SK-N-SH (cell line): ENCODE data around the gene MTA2. TPM values are rescaled to one million over a fixed set of nuclear protein-coding genes. Genes with fewer than 3 reads are reported as not detected.

ENCODE experiments used
- CTCF ChIA-PET: fragments of 300-600, 350-600 bp; formaldehyde crosslinking; extraction: SDS; loops from one replicate; lab custom pipeline; 2021; lab: Yijun Ruan, JAX
- POLR2A ChIA-PET: fragments of 350-600 bp; sonication (Branson Sonifier 250); formaldehyde crosslinking; extraction: SDS; loops from one replicate; lab custom pipeline; 2020; ENCODE audit warnings: antibody characterized with exemption, inconsistent platforms; lab: Yijun Ruan, JAX
- DNase-seq: peaks from one replicate; pipeline ENCODE4 v3.0.0; 2012
- H2AFZ ChIP-seq: fragments of 200-600 bp; sonication (generic); 2 replicates; pipeline ENCODE4 v1.8.1; 2016; ENCODE audit warnings: antibody characterized with exemption, mild to moderate bottlenecking, low read depth
- H3F3A ChIP-seq: fragments of 200-600 bp; sonication (generic); replicated peaks from 2 replicates; pipeline ENCODE3; 2016; ENCODE audit warnings: antibody characterized with exemption, mild to moderate bottlenecking; ENCODE audit not compliant: insufficient read depth
- H3K27ac ChIP-seq, 2 experiments: fragments of 200-500 bp in 1 of 2; fragments of 200-600 bp in 1 of 2; sonication (Bioruptor generic) in 1 of 2; sonication (generic), shearing (Covaris generic) in 1 of 2; 2 replicates each; pipeline versions ENCODE4 v1.5.1 to v1.6.1; 2014 to 2016; ENCODE audit warnings: low read depth in 2 of 2, inconsistent platforms in 1 of 2, low read length in 1 of 2, mild to moderate bottlenecking in 1 of 2, mixed read lengths in 1 of 2
- H3K27me3 ChIP-seq: fragments of 200-600 bp; sonication (generic), shearing (Covaris generic); 2 replicates; pipeline ENCODE4 v1.6.1; 2016; ENCODE audit warnings: mixed run types; ENCODE audit not compliant: insufficient read depth
- H3K36me3 ChIP-seq, 2 experiments: fragments of 200-500 bp in 1 of 2; fragments of 200-600 bp in 1 of 2; sonication (Bioruptor generic) in 1 of 2; sonication (generic) in 1 of 2; replicated peaks in 1 of 2; 2 replicates each; pipeline versions ENCODE3 to v1.5.1; 2014 to 2016; ENCODE audit warnings: low read length in 1 of 2, mild to moderate bottlenecking in 1 of 2; ENCODE audit not compliant: insufficient read depth in 2 of 2, control insufficient read depth in 1 of 2
- H3K4me1 ChIP-seq, 2 experiments: fragments of 200-500 bp in 1 of 2; fragments of 200-600 bp in 1 of 2; sonication (Bioruptor generic) in 1 of 2; sonication (generic), shearing (Covaris generic) in 1 of 2; 2 replicates each; pipeline versions ENCODE4 v1.5.1 to v1.6.1; 2014 to 2016; ENCODE audit warnings: low read depth in 1 of 2, low read length in 1 of 2, mixed run types in 1 of 2; ENCODE audit not compliant: insufficient read depth in 2 of 2, control insufficient read depth in 1 of 2
- H3K4me2 ChIP-seq: fragments of 200-600 bp; sonication (generic), shearing (Covaris generic); 2 replicates; pipeline ENCODE4 v1.6.1; 2017; ENCODE audit warnings: mixed run types
- H3K4me3 ChIP-seq, 2 experiments: fragments of 200-500 bp in 1 of 2; fragments of 200-600 bp in 1 of 2; sonication (Bioruptor generic) in 1 of 2; sonication (generic), shearing (Covaris generic) in 1 of 2; 2 replicates each; pipeline versions ENCODE4 v1.5.1 to v1.8.1; 2014 to 2016; ENCODE audit warnings: low read depth in 2 of 2, inconsistent platforms in 1 of 2, low read length in 1 of 2, mild to moderate bottlenecking in 1 of 2, mixed read lengths in 1 of 2, moderate library complexity in 1 of 2
- H3K79me2 ChIP-seq: fragments of 200-600 bp; sonication (generic); 2 replicates; pipeline ENCODE4 v1.8.1; 2017; ENCODE audit warnings: mild to moderate bottlenecking; ENCODE audit not compliant: insufficient read depth
- H3K9ac ChIP-seq: fragments of 200-600 bp; sonication (generic); 2 replicates; pipeline ENCODE4 v1.6.1; 2017; ENCODE audit warnings: mixed run types
- H3K9me2 ChIP-seq: fragments of 200-600 bp; sonication (generic); 2 replicates; pipeline ENCODE4 v1.6.1; 2017; ENCODE audit warnings: mixed run types
- H3K9me3 ChIP-seq: fragments of 200-600 bp; sonication (generic); 2 replicates; pipeline ENCODE4 v1.6.1; 2017; ENCODE audit warnings: mixed run types, mild to moderate bottlenecking, moderate library complexity
- H4K20me1 ChIP-seq: fragments of 200-600 bp; sonication (generic); 2 replicates; pipeline ENCODE4 v1.6.1; 2017; ENCODE audit warnings: mild to moderate bottlenecking, mixed run types; ENCODE audit not compliant: insufficient read depth
- CHD2 ChIP-seq: fragments of 150-350 bp; IDR thresholded peaks from 2 replicates; pipeline ENCODE4 v1.6.1; 2018; ENCODE audit warnings: low read length; ENCODE audit not compliant: partially characterized antibody
- CTCF ChIP-seq: fragments of 200-600 bp; sonication (generic); IDR thresholded peaks from 2 replicates; pipeline ENCODE4 v1.6.1; 2017; ENCODE audit warnings: antibody characterized with exemption, mild to moderate bottlenecking, moderate library complexity
- EP300 ChIP-seq, 2 experiments: IDR thresholded peaks; 2 replicates each; pipeline versions ENCODE4 v1.4.0 to v1.6.1; 2012; ENCODE audit warnings: borderline replicate concordance in 1 of 2, low read depth in 1 of 2, low read length in 1 of 2
- EZH2phosphoT487 ChIP-seq: fragments of 200-600 bp; sonication (generic); IDR thresholded peaks from 2 replicates; pipeline ENCODE4 v1.6.1; 2017; ENCODE audit warnings: low read depth, mixed run types, mild to moderate bottlenecking, antibody characterized with exemption, moderate library complexity, borderline replicate concordance
- FOSL2 ChIP-seq: IDR thresholded peaks from 2 replicates; pipeline ENCODE4 v1.4.0; 2012; ENCODE audit warnings: low read depth, mild to moderate bottlenecking, moderate library complexity, borderline replicate concordance
- FOXJ3 ChIP-seq: sonication (generic); formaldehyde crosslinking; IDR thresholded peaks from 2 replicates; pipeline ENCODE4 v1.5.1; 2020; ENCODE audit warnings: mild to moderate bottlenecking, missing genetic modification reagents
- FOXM1 ChIP-seq: IDR thresholded peaks from 2 replicates; pipeline ENCODE4 v1.4.0; 2012; ENCODE audit warnings: low read depth, mild to moderate bottlenecking
- GABPA ChIP-seq: IDR thresholded peaks from 2 replicates; pipeline ENCODE4 v1.4.0; 2012; ENCODE audit warnings: low read depth, mild to moderate bottlenecking
- GATA2 ChIP-seq: sonication (generic); formaldehyde crosslinking; IDR thresholded peaks from 2 replicates; pipeline ENCODE4 v1.5.0; 2020; ENCODE audit warnings: mild to moderate bottlenecking, missing genetic modification reagents
- IRF3 ChIP-seq: fragments of 150-350 bp; IDR thresholded peaks from 2 replicates; pipeline ENCODE4 v1.6.1; 2016; ENCODE audit warnings: mild to moderate bottlenecking, low read depth, low read length
- JUND ChIP-seq: IDR thresholded peaks from 2 replicates; pipeline ENCODE4 v1.4.0; 2012
- MAX ChIP-seq: IDR thresholded peaks from 2 replicates; pipeline ENCODE4 v1.4.0; 2012; ENCODE audit warnings: low read depth
- MXI1 ChIP-seq: IDR thresholded peaks from 2 replicates; pipeline ENCODE4 v1.6.1; 2012; ENCODE audit warnings: mild to moderate bottlenecking, low read depth, low read length, improper control_type of control experiment
- NFIC ChIP-seq: IDR thresholded peaks from 2 replicates; pipeline ENCODE4 v1.4.0; 2012; ENCODE audit warnings: borderline replicate concordance
- NRF1 ChIP-seq: IDR thresholded peaks from 2 replicates; pipeline ENCODE4 v1.6.1; 2012; ENCODE audit warnings: low read depth, mild to moderate bottlenecking, low read length
- POLR2AphosphoS5 ChIP-seq: IDR thresholded peaks from 2 replicates; pipeline ENCODE4 v1.6.1; 2012; ENCODE audit warnings: low read depth, low read length
- RAD21 ChIP-seq: IDR thresholded peaks from 2 replicates; pipeline ENCODE4 v1.6.1; 2012; ENCODE audit warnings: mild to moderate bottlenecking, low read length
- RCOR1 ChIP-seq: fragments of 150-350 bp; IDR thresholded peaks from 2 replicates; pipeline ENCODE4 v1.6.1; 2017; ENCODE audit warnings: antibody characterized with exemption, low read length
- REST ChIP-seq: IDR thresholded peaks from 2 replicates; pipeline ENCODE4 v1.6.1; 2012; ENCODE audit warnings: mild to moderate bottlenecking, low read depth, low read length, moderate library complexity
- RXRA ChIP-seq: IDR thresholded peaks from 2 replicates; pipeline ENCODE4 v1.4.0; 2012; ENCODE audit warnings: low read depth, mild to moderate bottlenecking, borderline replicate concordance
- USF2 ChIP-seq: fragments of 150-350 bp; IDR thresholded peaks from 2 replicates; pipeline ENCODE4 v1.6.1; 2017; ENCODE audit warnings: antibody characterized with exemption, low read length, low read depth, borderline replicate concordance
- YY1 ChIP-seq: IDR thresholded peaks from 2 replicates; pipeline ENCODE4 v1.4.0; 2012; ENCODE audit warnings: low read depth, mild to moderate bottlenecking
- WGBS: methylation state at CpG from one replicate; pipeline ENCODE4 v1.1.6; 2017; ENCODE audit warnings: low lambda C conversion rate; 5-methylcytosine and 5-hydroxymethylcytosine counted together
- polyA plus RNA-seq, 3 experiments: library from polyadenylated mRNA; depleted of rRNA; stranded (reverse); fragments of >200 nt; gene quantifications; 2 replicates each; pipeline ENCODE4 v1.2.3, GENCODE V29; 2012

The MTA2 gene
- polyA plus RNA-seq, 1 of the 3 experiments (the other 2 are of a cell fraction), result 18.4 TPM

GRCh38 chr11:62591448-62592145, 10.1 kb downstream of the MTA2 start, which contains the start of gene TUT1:
TSS of gene TUT1 (minus strand) at chr11:62591523. CDS start at chr11:62591485, 38 bp downstream.
- H3K4me3 ChIP-seq, result peak within 1 kb of the TSS; percentile 77 to 78
- H3K9me3 ChIP-seq, result no peaks in the 10 kb centered on the region
- peak within 1 kb of the TSS; percentile 88 for H3K4me2 ChIP-seq
- H3K4me1 ChIP-seq, result peaks cover 13 to 17% of the 10 kb centered on the region in 2 experiments; a peak in 3 of 4 replicates
- no peaks in the 10 kb centered on the region for H3K27me3 ChIP-seq
- DNase-seq, result peak; percentile 83
- H3K27ac ChIP-seq, result peak within 1 kb of the TSS; percentile 86 to 94
- WGBS, result 1% methylated on average over 38 of the region's 58 CpGs
- no peaks in the 10 kb centered on the region for H3K9me2 ChIP-seq
- peaks cover 35 to 43% of the 10 kb centered on the region in 2 experiments for H3K36me3 ChIP-seq
- H3K79me2 ChIP-seq, result peaks cover 33% of the 10 kb centered on the region
- H3K9ac ChIP-seq, result peak within 1 kb of the TSS; percentile 82
- peak within 1 kb of the TSS; percentile 61 for H2AFZ ChIP-seq
- no peaks in the 10 kb centered on the region for H4K20me1 ChIP-seq
- CTCF ChIA-PET, result interaction anchor here (0.6 to 6.2 kb wide), 20 partner anchors 10 to 212 kb away, joined by 3 to 69 read pairs (median 4); partner anchors contain the start of genes B3GAT3, C11orf98, CSKMT and EML3
- POLR2A ChIA-PET, result interaction anchor here (0.5 to 2.8 kb wide), 41 partner anchors 9 to 254 kb away, joined by 3 to 59 read pairs (median 5); partner anchors contain the start of genes AHNAK, ASRGL1, B3GAT3 and C11orf98
- peaks cover 41% of the 10 kb centered on the region for H3F3A ChIP-seq
- no peak for TF ChIP-seq RXRA
- no peak; the same call in 1 of the 2 replicates for TF ChIP-seq CTCF
- no peak for TF ChIP-seq NRF1
- peak; percentile 90 for TF ChIP-seq GATA2 (CRISPR knock-in tag)
- peak; percentile 90 for TF ChIP-seq REST
- TF ChIP-seq MXI1, result peak; percentile 61; the same call in 1 of the 2 replicates
- no peak for TF ChIP-seq FOXJ3
- peak; percentile 96 for TF ChIP-seq POLR2AphosphoS5
- TF ChIP-seq RAD21, result no peak
- TF ChIP-seq IRF3, result no peak; the same call in 1 of the 2 replicates
- TF ChIP-seq MAX, result peak; percentile 95
- peak; percentile 11; the same call in 1 of the 2 replicates for TF ChIP-seq NFIC
- TF ChIP-seq YY1, result peak; percentile 72; the same call in 1 of the 2 replicates
- TF ChIP-seq EZH2phosphoT487, result no peak
- TF ChIP-seq CHD2, result peak; percentile 86
- TF ChIP-seq FOXM1, result no peak
- TF ChIP-seq USF2, result no peak
- TF ChIP-seq FOSL2, result no peak
- peak; percentile 74; the same call in 1 of the 2 replicates for TF ChIP-seq RCOR1
- TF ChIP-seq JUND, result no peak
- 0 out of 4 replicates have a peak, but pooled peaks of 1 of the 2 experiments have one; percentile 22 for TF ChIP-seq EP300 (IDR thresholded peaks at IDR 0.05; ENCODE audit: borderline replicate concordance in 1 of 2, low read depth in 1 of 2, low read length in 1 of 2)
- peak; percentile 98 for TF ChIP-seq GABPA
